ENCODE measurements around the gene DLGAP3. TPM values are rescaled to one million over a fixed set of nuclear protein-coding genes. Genes with fewer than 3 reads are reported as not detected.
"Not testable (repeated sequence)": the region's sequence is repeated elsewhere in the genome, so short reads cannot be mapped to it uniquely, and the experiment has no call there.

DLGAP3 gene, protein sequence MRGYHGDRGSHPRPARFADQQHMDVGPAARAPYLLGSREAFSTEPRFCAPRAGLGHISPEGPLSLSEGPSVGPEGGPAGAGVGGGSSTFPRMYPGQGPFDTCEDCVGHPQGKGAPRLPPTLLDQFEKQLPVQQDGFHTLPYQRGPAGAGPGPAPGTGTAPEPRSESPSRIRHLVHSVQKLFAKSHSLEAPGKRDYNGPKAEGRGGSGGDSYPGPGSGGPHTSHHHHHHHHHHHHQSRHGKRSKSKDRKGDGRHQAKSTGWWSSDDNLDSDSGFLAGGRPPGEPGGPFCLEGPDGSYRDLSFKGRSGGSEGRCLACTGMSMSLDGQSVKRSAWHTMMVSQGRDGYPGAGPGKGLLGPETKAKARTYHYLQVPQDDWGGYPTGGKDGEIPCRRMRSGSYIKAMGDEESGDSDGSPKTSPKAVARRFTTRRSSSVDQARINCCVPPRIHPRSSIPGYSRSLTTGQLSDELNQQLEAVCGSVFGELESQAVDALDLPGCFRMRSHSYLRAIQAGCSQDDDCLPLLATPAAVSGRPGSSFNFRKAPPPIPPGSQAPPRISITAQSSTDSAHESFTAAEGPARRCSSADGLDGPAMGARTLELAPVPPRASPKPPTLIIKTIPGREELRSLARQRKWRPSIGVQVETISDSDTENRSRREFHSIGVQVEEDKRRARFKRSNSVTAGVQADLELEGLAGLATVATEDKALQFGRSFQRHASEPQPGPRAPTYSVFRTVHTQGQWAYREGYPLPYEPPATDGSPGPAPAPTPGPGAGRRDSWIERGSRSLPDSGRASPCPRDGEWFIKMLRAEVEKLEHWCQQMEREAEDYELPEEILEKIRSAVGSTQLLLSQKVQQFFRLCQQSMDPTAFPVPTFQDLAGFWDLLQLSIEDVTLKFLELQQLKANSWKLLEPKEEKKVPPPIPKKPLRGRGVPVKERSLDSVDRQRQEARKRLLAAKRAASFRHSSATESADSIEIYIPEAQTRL
- under 1 TPM; 0.69 to 0.74 TPM for total RNA-seq

DNA sequence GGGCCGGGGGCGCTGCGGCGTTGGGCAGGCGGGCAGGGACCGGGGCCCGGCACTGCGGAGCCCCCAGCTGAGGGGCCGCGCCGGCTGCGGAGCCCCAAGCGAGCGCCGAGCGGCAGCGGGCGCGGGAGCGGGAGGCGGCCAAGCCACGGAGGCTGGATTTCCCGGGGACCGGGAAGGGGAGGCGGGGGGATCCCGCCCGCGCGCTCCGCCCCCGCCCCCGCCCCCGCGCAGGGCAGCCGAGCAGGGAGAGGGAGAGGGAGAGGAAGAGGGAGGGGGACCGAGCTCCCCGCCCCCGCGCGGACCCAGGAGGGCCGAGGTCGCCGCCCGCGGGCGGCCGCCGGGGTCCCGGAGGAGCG is at the start of gene DLGAP3:
DLGAP3 (minus strand) TSS at position 154 of the 356 bp plus-strand sequence. CDS start 24,267 bp downstream, outside the sequence.
- H3K27ac Mint-ChIP-seq: no peak within 1 kb of the TSS
- peaks cover 51% of the 10 kb centered on the region for H3K27me3 Mint-ChIP-seq (ENCODE audit: low read depth)
- no peaks in the 10 kb centered on the region for H3K36me3 Mint-ChIP-seq (ENCODE audit: low read depth)
- H3K4me3 Mint-ChIP-seq: peak within 1 kb of the TSS; percentile 60
- peaks cover 7% of the 10 kb centered on the region for H3K4me1 Mint-ChIP-seq (ENCODE audit: low read depth)
- CTCF ChIA-PET: interaction anchor here (0.7 kb wide), 1 partner anchor 12 kb away, joined by 3 read pairs; no protein-coding TSS in a partner anchor
- DNase-seq: peak; percentile 14
- intact Hi-C loops (cut with micrococcal nuclease): no loop called here
- H3K9me3 Mint-ChIP-seq: no peaks in the 10 kb centered on the region

DNA sequence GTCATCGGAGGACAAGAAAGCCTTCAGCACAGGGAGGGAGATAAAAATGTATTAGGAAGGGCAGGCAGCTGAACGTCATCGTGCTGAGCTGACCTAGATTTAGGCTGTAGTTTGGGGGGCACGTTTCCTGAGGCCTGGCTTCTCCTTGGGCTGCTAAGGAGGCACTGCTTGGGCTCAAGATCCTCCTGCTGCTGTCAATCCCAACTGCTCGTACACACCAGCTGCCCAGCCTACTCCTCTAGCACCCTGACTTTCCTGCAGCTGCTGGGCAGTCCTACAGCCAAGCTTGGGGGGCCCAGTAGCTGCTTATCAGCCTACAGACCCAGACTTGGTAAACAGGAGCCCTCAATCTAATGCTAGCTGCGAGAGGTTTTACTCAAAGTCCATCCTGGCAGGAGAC is 49.5 kb upstream of the DLGAP3 start:
- intact Hi-C loops (cut with micrococcal nuclease): no loop called here
- CTCF ChIA-PET: interaction anchor here (0.9 kb wide), 1 partner anchor 127 kb away, joined by 3 read pairs; no protein-coding TSS in a partner anchor
- H3K4me3 Mint-ChIP-seq: no peak overlapping the region
- H3K36me3 Mint-ChIP-seq (ENCODE audit: low read depth): peaks cover 25% of the 10 kb centered on the region
- no peaks in the 10 kb centered on the region for H3K27me3 Mint-ChIP-seq (ENCODE audit: low read depth)
- DNase-seq: no peak
- H3K9me3 Mint-ChIP-seq: peaks cover 2% of the 10 kb centered on the region
- H3K27ac Mint-ChIP-seq: no peak overlapping the region
- H3K4me1 Mint-ChIP-seq (ENCODE audit: low read depth): peaks cover 37% of the 10 kb centered on the region

- Mint-ChIP-seq H3K36me3 (ENCODE audit: low read depth) (peaks cover 23% of the 10 kb centered on the region), H3K4me3 (no peak overlapping the region), H3K9me3 (peaks cover 2% of the 10 kb centered on the region), H3K27ac (no peak overlapping the region), H3K4me1 (ENCODE audit: low read depth) (peaks cover 29% of the 10 kb centered on the region), H3K27me3 (ENCODE audit: low read depth) (no peaks in the 10 kb centered on the region)
- intact Hi-C loops (cut with micrococcal nuclease): no loop called here
- CTCF ChIA-PET: interaction anchor here (1.2 kb wide), 1 partner anchor 125 kb away, joined by 3 read pairs; no protein-coding TSS in a partner anchor
- DNase-seq: no peak
Measured at GRCh38 chr1:34977858-34978257, 48.4 kb upstream of the DLGAP3 start.

GRCh38 chr1:34977210-34977471 is 47.7 kb upstream of the DLGAP3 start:
- DNase-seq: no peak
- Mint-ChIP-seq H3K4me3 (no peak overlapping the region), H3K27ac (no peak overlapping the region), H3K9me3 (peaks cover 2% of the 10 kb centered on the region), H3K27me3 (ENCODE audit: low read depth) (no peaks in the 10 kb centered on the region), H3K36me3 (ENCODE audit: low read depth) (peaks cover 23% of the 10 kb centered on the region), H3K4me1 (ENCODE audit: low read depth) (peaks cover 24% of the 10 kb centered on the region)
- CTCF ChIA-PET: no interaction called here
- intact Hi-C loops (cut with micrococcal nuclease): no loop called here

- peaks cover 2% of the 10 kb centered on the region for H3K9me3 Mint-ChIP-seq
- H3K4me3 Mint-ChIP-seq: no peak overlapping the region
- no peak for DNase-seq
- H3K27ac Mint-ChIP-seq: no peak overlapping the region
- CTCF ChIA-PET: no interaction called here
- intact Hi-C loops (cut with micrococcal nuclease): no loop called here
- H3K4me1 Mint-ChIP-seq (ENCODE audit: low read depth): peaks cover 20% of the 10 kb centered on the region
- H3K27me3 Mint-ChIP-seq (ENCODE audit: low read depth): no peaks in the 10 kb centered on the region
- H3K36me3 Mint-ChIP-seq (ENCODE audit: low read depth): peaks cover 19% of the 10 kb centered on the region
Measured at GRCh38 chr1:34976384-34977209, 47.1 kb upstream of the DLGAP3 start.

- no peak for DNase-seq
- Mint-ChIP-seq H3K27ac (peak overlapping the region; percentile 32), H3K36me3 (ENCODE audit: low read depth) (peaks cover 19% of the 10 kb centered on the region), H3K4me3 (no peak overlapping the region), H3K27me3 (ENCODE audit: low read depth) (no peaks in the 10 kb centered on the region), H3K4me1 (ENCODE audit: low read depth) (peaks cover 15% of the 10 kb centered on the region), H3K9me3 (peaks cover 2% of the 10 kb centered on the region)
- intact Hi-C loops (cut with micrococcal nuclease): no loop called here
- CTCF ChIA-PET: interaction anchor here (0.5 kb wide), 1 partner anchor 15 kb away, joined by 3 read pairs; no protein-coding TSS in a partner anchor
Measured at GRCh38 chr1:34975771-34976170, 46.3 kb upstream of the DLGAP3 start.

DNA sequence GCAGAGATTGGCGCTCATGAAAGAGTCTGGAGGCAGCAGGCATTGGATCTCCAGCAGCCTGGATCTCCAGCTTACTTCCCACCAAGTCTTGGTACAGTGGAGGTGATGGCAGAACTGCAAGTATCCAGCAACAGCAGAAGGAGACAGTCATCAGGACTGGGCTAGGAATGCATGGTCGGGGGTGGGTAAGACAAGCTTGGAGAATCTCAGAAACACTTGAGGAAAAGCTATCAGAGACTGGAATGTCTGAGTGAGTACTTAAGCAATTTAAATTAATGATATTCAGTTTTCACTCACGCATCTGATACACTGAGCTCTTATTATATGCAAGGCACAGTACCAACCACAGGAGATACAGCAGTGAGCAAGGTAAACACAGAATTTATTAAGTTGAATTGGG is 45.9 kb upstream of the DLGAP3 start:
- no peak overlapping the region for H3K27ac Mint-ChIP-seq
- H3K9me3 Mint-ChIP-seq: peaks cover 2% of the 10 kb centered on the region
- H3K4me3 Mint-ChIP-seq: no peak overlapping the region
- H3K4me1 Mint-ChIP-seq (ENCODE audit: low read depth): peaks cover 11% of the 10 kb centered on the region
- DNase-seq: no peak
- no peaks in the 10 kb centered on the region for H3K27me3 Mint-ChIP-seq (ENCODE audit: low read depth)
- H3K36me3 Mint-ChIP-seq (ENCODE audit: low read depth): peaks cover 19% of the 10 kb centered on the region
- CTCF ChIA-PET: interaction anchor here (0.5 kb wide), 1 partner anchor 15 kb away, joined by 3 read pairs; no protein-coding TSS in a partner anchor
- intact Hi-C loops (cut with micrococcal nuclease): no loop called here

DNA sequence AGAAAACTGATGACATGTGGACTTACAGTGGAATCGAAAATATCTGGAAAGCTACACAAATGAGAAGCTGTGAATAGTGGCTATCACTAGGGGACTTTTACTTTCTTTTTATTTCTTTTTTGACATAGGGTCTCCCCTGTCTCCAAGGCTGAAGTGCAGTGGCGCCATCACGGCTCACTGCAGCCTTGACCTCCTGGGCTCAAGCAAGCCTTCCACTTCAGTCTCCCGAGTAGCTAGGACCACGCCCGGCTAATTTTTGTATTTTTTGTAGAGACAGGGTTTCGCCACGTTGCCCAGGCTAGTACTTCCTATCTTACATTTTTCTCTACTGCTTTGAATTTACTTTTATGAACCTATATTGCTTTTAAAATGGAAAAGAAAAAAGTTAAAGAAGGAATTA is 45.2 kb upstream of the DLGAP3 start:
- intact Hi-C loops (cut with micrococcal nuclease): no loop called here
- Mint-ChIP-seq H3K9me3 (peaks cover 2% of the 10 kb centered on the region), H3K4me3 (no peak overlapping the region), H3K27ac (no peak overlapping the region), H3K27me3 (ENCODE audit: low read depth) (no peaks in the 10 kb centered on the region), H3K4me1 (ENCODE audit: low read depth) (peaks cover 9% of the 10 kb centered on the region), H3K36me3 (ENCODE audit: low read depth) (peaks cover 19% of the 10 kb centered on the region)
- DNase-seq: no peak
- CTCF ChIA-PET: no interaction called here

GRCh38 chr1:34973326-34973725 is 43.9 kb upstream of the DLGAP3 start:
- intact Hi-C loops (cut with micrococcal nuclease): no loop called here
- Mint-ChIP-seq H3K4me3 (no peak overlapping the region), H3K9me3 (peaks cover 2% of the 10 kb centered on the region), H3K27me3 (ENCODE audit: low read depth) (no peaks in the 10 kb centered on the region), H3K27ac (no peak overlapping the region), H3K36me3 (ENCODE audit: low read depth) (peaks cover 16% of the 10 kb centered on the region), H3K4me1 (ENCODE audit: low read depth) (peaks cover 8% of the 10 kb centered on the region)
- DNase-seq: no peak
- CTCF ChIA-PET: no interaction called here

DNA sequence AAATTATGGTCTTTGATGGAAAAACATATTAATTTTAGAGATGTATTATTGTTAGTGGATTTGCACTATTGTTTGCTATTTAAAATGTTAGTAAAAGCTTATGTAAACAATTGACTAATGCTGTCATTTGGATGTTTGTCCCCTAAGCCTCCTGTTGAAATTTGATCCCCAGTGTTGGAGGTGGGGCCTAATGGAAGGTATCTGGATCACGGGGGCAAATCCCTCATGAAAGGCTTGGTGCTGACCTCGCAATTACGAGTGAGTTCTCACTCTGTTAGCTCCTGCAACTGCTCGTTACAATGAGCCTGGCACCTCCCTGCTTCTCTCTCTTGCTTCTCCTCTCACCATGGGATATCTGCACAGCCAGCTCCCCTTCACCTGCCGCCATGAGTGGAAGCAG is 41.4 kb upstream of the DLGAP3 start:
- peaks cover 1% of the 10 kb centered on the region for H3K9me3 Mint-ChIP-seq
- DNase-seq: no peak
- intact Hi-C loops (cut with micrococcal nuclease): no loop called here

DNA sequence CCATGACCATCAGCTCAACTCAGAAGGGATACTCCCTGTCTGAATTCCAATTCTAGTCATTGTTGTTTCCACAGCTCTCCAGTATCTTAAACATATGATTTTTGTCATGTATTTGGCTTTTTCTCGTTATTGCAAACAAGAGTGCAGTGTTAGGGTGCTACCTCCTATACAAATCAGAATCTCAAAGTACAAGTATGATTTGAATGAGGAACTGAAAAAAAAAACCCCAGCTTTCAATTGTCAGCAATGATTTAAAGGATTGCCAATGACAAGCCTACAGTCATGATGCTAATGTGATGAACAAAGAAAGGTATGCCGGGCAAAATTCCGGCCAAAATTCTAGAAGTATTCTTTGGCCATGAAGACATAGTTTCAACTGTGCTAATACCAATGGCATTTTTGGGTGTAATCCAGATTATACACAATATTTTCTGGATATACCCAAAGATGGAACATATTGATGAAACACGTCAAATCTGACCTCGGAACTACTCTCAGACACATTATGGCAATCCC is 40.8 kb upstream of the DLGAP3 start:
- Mint-ChIP-seq H3K36me3 (ENCODE audit: low read depth) (no peaks in the 10 kb centered on the region), H3K4me1 (ENCODE audit: low read depth) (peaks cover 5% of the 10 kb centered on the region), H3K4me3 (no peak overlapping the region), H3K9me3 (no peaks in the 10 kb centered on the region), H3K27me3 (ENCODE audit: low read depth) (no peaks in the 10 kb centered on the region), H3K27ac (no peak overlapping the region)
- DNase-seq: no peak
- intact Hi-C loops (cut with micrococcal nuclease): no loop called here
- CTCF ChIA-PET: interaction anchor here (1.0 kb wide), 1 partner anchor 32 kb away, joined by 3 read pairs; no protein-coding TSS in a partner anchor

More for the DNA sequence above, 41.4 kb upstream of the DLGAP3 start:
- peaks cover 4% of the 10 kb centered on the region for H3K36me3 Mint-ChIP-seq (ENCODE audit: low read depth)
- peaks cover 5% of the 10 kb centered on the region for H3K4me1 Mint-ChIP-seq (ENCODE audit: low read depth)
- CTCF ChIA-PET: no interaction called here
- no peak overlapping the region for H3K27ac Mint-ChIP-seq
- no peaks in the 10 kb centered on the region for H3K27me3 Mint-ChIP-seq (ENCODE audit: low read depth)
- H3K4me3 Mint-ChIP-seq: no peak overlapping the region

- H3K4me1 Mint-ChIP-seq (ENCODE audit: low read depth); H3K4me3 Mint-ChIP-seq; DNase-seq; H3K36me3 Mint-ChIP-seq (ENCODE audit: low read depth); H3K27ac Mint-ChIP-seq; intact Hi-C loops (cut with micrococcal nuclease); H3K27me3 Mint-ChIP-seq (ENCODE audit: low read depth); H3K9me3 Mint-ChIP-seq; CTCF ChIA-PET: not testable (repeated sequence)
Measured at GRCh38 chr1:34968297-34968696, 38.8 kb upstream of the DLGAP3 start.
